IgD-negative memory B cell (primary cell): ENCODE data around the gene ST8SIA4. TPM values are rescaled to one million over a fixed set of nuclear protein-coding genes. Genes with fewer than 3 reads are reported as not detected.

Source experiments
- H3K27ac Mint-ChIP-seq, 3 donors: one replicate each; pipeline ENCODE4 v1.8.0; 2020 to 2022; ENCODE audit warnings: mild to moderate bottlenecking in 3 of 3, mixed read lengths in 3 of 3, moderate library complexity in 1 of 3
- H3K27me3 Mint-ChIP-seq: one replicate; pipeline ENCODE4 v1.8.0; 2021; ENCODE audit warnings: mixed read lengths
- H3K36me3 Mint-ChIP-seq: one replicate; pipeline ENCODE4 v1.8.0; 2020; ENCODE audit warnings: mild to moderate bottlenecking, mixed read lengths
- H3K4me1 Mint-ChIP-seq, 3 donors: one replicate each; pipeline ENCODE4 v1.8.0; 2020 to 2022; ENCODE audit warnings: mixed read lengths in 3 of 3, mild to moderate bottlenecking in 1 of 3
- H3K4me3 Mint-ChIP-seq, 4 donors: one replicate each; pipeline ENCODE4 v1.8.0; 2020 to 2022; ENCODE audit warnings: mild to moderate bottlenecking in 4 of 4, mixed read lengths in 4 of 4, moderate library complexity in 3 of 4
- H3K9me3 Mint-ChIP-seq, 3 donors: one replicate each; pipeline ENCODE4 v1.8.0; 2020 to 2021; ENCODE audit warnings: mixed read lengths in 3 of 3, mild to moderate bottlenecking in 1 of 3
- polyA plus RNA-seq: library from polyadenylated mRNA; unstranded; fragments of 300-500 nt; fragmentation: Illumina TruSeq; gene quantifications from one replicate; pipeline ENCODE4 v1.2.3, GENCODE V29; 2021

ST8SIA4 gene, protein sequence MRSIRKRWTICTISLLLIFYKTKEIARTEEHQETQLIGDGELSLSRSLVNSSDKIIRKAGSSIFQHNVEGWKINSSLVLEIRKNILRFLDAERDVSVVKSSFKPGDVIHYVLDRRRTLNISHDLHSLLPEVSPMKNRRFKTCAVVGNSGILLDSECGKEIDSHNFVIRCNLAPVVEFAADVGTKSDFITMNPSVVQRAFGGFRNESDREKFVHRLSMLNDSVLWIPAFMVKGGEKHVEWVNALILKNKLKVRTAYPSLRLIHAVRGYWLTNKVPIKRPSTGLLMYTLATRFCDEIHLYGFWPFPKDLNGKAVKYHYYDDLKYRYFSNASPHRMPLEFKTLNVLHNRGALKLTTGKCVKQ
- 24.2 TPM for polyA plus RNA-seq

DNA sequence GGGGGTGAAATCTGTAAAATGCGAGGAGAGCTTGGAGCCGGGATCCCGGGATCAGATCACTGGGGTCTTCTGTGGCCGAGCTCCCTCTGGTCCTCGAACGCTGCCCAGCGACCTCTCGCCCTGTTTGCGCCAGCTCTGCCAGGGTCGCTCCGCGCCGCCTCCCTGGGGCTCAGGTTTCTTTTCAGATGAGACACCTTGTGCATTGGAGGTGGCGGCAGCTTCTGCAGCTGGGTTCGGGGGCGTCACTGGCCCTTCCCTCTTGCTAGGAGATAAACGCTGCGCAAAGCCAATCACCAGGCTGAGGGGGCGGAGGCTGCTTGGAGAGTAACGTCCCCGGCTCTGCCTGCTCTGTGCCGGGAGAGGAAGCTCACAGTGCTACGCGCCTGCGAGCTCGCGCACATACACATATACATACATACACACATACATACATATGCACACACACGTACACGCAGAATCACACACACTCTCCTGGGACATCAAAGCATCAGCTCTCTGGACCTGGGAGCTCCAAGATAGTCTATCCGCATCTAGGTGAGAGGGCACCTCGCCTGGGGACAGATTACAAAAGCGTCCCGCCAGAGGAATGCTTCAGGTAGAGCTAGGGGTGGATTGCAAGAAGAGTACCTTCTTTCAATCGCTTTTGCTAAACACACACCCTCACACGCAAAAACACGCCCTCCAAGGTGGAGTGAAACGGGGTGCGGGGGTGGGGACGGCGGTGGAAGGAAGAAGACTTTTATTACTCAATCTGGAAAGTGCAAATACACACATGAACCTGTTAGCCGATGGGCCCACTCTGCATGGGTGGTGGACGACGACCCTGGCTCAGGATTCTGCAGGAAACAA is at the start of gene ST8SIA4:
ST8SIA4 (minus strand) TSS at position 244 of the 849 bp plus-strand sequence. CDS start 327 bp downstream, outside the sequence.
- H3K27me3 Mint-ChIP-seq: no peaks in the 10 kb centered on the region
- peak within 1 kb of the TSS; percentile 95 to 99 (median 97) for H3K4me3 Mint-ChIP-seq
- H3K36me3 Mint-ChIP-seq: no peaks in the 10 kb centered on the region
- peak within 1 kb of the TSS; percentile 92 to 98 (median 98) for H3K27ac Mint-ChIP-seq
- H3K4me1 Mint-ChIP-seq: peaks cover 31 to 34% (median 34%) of the 10 kb centered on the region in 3 donors
- H3K9me3 Mint-ChIP-seq: peaks cover 0 to 1% (median 0%) of the 10 kb centered on the region in 3 donors

DNA sequence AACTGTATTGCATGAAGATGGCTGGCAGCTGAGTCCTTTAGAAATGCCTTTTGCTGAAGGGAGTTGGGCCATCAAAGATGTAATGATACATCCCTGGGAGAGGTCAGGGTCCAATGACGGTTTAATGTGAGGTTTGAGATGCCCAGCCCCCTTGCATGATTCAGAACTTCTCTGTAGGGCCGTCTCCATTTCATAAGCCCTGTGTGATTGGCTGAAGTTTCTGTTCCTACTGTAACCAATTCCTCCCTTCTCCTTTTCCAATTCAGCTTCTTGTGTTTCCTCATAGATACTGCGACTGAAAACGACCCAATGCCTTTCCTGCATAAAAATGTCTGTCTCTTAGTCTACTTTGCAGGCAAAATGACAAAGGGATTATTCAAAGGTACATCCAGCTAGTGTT is 47.9 kb upstream of the ST8SIA4 start:
- peaks cover 7% of the 10 kb centered on the region for H3K36me3 Mint-ChIP-seq
- H3K4me1 Mint-ChIP-seq: no peaks in the 10 kb centered on the region
- H3K27me3 Mint-ChIP-seq: no peaks in the 10 kb centered on the region
- H3K27ac Mint-ChIP-seq: no peak overlapping the region
- peaks cover 4 to 23% (median 6%) of the 10 kb centered on the region in 3 donors for H3K9me3 Mint-ChIP-seq
- H3K4me3 Mint-ChIP-seq: no peak overlapping the region

DNA sequence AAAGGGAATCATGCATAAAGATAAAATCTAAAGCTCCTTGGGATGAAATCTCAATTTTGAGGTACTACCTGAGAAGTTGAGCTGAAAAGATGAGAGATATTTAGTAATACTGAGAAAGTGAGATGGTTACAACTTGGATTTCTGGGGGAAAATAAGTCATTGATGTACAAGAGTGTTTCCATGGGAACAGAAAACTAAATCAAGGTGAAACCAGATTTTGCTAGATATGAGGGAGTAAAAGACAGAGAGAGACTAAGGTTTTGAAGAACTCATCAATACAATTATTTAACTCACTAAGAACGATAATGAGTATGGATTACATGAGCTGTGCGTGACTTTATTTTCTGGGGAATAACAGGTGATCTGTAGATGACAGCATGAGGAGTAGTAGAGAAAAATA is 10.2 kb upstream of the ST8SIA4 start:
- Mint-ChIP-seq H3K27me3 (no peaks in the 10 kb centered on the region), H3K4me3 (no peak overlapping the region), H3K36me3 (peaks cover 10% of the 10 kb centered on the region), H3K4me1 (peaks cover 4 to 25% (median 9%) of the 10 kb centered on the region in 3 donors), H3K9me3 (peaks cover 0 to 2% (median 0%) of the 10 kb centered on the region in 3 donors), H3K27ac (no peak overlapping the region)

DNA sequence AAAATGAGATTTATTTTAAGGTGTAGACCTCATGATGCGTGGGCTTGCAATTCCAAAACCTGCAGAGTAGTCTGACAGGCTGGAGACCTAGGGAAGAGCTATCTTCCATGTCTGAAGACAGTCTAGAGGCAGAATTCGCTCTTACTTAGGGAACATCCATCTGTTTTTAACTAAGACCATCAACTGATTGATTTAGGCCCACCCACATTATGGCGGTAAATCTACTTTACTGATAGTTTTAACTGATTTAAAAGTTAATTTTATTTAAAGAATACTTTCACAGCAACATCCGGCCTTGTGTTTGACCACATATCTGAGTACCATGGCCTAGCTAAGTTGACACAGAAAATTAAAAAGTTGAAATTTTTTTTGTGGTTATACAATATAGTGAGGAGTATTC is 6.0 kb upstream of the ST8SIA4 start:
- Mint-ChIP-seq H3K4me3 (no peak overlapping the region), H3K4me1 (peaks cover 21 to 38% (median 28%) of the 10 kb centered on the region in 3 donors), H3K27ac (no peak overlapping the region), H3K36me3 (peaks cover under 1% of the 10 kb centered on the region), H3K27me3 (no peaks in the 10 kb centered on the region), H3K9me3 (peaks cover 0 to 1% (median 0%) of the 10 kb centered on the region in 3 donors)

DNA sequence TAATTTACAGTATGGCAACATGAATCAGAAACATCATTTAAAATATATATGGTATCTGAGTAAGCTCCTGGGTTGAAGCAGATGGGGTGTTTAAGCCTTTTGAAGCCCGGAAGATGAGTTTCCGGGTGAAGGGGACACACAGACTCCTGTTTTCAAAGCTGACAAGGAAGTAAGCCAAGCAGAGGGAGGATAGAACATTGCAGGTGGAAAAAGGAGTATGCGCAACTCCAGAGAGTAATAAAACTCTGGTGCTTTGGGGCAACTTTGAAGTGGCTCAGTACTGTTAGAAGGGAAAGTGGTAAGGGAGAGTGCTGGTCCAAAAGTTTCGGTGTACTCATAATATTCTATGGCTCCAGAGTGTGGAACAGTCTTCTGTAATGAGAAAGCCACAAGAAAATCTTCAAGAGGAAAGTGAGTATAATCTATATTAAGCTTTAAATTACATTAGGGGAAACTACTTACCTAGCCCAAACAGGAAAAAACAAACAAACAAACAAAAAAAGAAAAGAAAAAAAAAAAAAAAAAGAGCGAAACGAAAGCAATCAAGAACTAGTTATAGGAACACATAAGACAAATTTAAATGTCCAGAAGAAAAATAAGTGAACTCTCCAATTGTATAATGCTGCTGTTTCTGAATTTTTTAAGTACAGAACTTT is 2.3 kb upstream of the ST8SIA4 start:
- no peaks in the 10 kb centered on the region for H3K36me3 Mint-ChIP-seq
- peak overlapping the region; percentile 92 to 98 (median 98) for H3K27ac Mint-ChIP-seq
- peak overlapping the region; percentile 95 to 99 (median 97) for H3K4me3 Mint-ChIP-seq
- peaks cover 0 to 1% (median 0%) of the 10 kb centered on the region in 3 donors for H3K9me3 Mint-ChIP-seq
- peaks cover 20 to 30% (median 26%) of the 10 kb centered on the region in 3 donors for H3K4me1 Mint-ChIP-seq
- no peaks in the 10 kb centered on the region for H3K27me3 Mint-ChIP-seq

DNA sequence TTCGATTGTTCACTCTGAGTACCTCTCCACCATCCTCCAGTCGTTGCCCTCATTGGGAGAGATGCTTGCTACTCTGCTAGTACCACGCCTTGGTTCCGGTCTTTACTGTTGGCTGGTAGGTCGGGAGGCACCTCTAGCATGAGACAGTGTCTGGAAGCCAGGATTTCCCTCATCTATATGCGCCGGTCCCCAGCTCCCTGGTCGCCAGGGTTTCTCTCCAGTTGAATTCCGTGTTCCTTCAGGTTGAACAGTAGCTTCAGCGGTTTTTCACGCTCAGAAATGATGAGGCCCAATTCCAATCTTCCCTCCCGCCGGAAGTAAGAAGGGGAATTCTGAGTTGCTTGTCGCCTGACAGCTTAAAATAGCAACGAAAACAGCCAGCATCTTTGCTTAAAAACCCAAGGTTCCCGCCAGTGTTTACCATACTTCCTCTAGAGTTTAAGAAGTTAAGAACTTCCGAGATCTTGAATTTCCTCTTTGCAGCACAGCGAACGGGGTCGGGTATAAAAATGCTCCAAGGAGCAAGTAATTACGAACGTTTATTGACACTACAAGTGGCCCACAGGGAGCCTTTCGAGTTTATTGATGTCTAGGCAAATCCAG is 1.3 kb upstream of the ST8SIA4 start:
- Mint-ChIP-seq H3K4me1 (peaks cover 24 to 29% (median 27%) of the 10 kb centered on the region in 3 donors), H3K27me3 (no peaks in the 10 kb centered on the region), H3K9me3 (peaks cover 0 to 1% (median 0%) of the 10 kb centered on the region in 3 donors), H3K27ac (peak overlapping the region; percentile 92 to 98 (median 98)), H3K36me3 (no peaks in the 10 kb centered on the region), H3K4me3 (peak overlapping the region; percentile 95 to 99 (median 97))

DNA sequence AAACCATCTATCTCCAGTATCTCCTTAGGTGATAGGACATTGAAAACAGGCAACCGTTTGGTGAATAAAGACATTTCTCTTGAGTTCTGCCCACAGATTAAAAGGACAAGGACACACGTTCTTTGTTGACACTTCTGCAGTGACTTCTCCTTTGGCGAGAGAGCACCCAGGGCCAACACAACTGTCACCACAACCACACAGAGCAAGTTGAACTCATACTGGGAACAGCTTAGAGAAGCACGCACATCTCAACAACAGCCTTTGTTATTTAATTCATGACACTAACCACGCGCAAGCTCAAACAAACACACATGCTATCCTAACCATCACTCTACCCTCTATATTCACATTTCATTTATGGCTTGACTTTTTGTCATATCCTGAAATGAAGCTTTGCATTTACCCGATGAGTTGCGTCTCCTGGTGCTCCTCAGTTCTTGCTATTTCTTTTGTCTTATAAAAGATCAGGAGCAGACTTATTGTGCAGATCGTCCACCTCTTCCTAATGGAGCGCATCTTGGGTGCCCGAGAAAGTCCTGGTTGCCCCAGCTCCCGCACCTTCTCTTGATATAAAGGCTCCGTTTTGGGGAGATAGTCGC is 543 bp downstream of the ST8SIA4 start:
- Mint-ChIP-seq H3K4me3 (peak overlapping the region; percentile 95 to 99 (median 97)), H3K36me3 (no peaks in the 10 kb centered on the region), H3K4me1 (peaks cover 31 to 36% (median 34%) of the 10 kb centered on the region in 3 donors), H3K9me3 (no peaks in the 10 kb centered on the region), H3K27me3 (no peaks in the 10 kb centered on the region), H3K27ac (peak overlapping the region; percentile 92 to 98 (median 98))

DNA sequence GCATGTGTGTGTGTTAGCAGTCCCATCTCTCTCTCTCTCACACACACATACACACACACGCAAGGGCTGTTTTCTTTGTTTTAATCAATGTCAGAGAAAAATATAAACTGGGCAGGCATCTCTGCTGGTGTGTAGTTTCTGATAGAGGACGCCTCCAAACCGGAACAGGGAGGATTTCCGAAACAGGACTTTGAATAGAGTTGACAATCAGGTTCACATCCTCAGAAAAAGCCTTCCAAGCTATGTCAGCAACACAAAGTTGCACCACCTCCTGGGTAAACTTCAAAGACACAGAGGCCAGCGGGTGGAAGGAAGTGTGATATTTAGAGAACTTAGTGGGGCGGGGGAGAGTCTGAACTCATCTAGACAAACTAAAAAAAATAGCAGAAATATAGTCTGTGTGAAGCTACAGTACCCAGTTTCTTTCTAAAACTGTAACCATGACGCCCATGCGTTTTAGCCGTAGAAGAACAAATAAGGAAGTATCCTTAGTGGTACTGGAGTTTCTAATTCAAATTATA is 1.2 kb downstream of the ST8SIA4 start:
- H3K27me3 Mint-ChIP-seq: no peaks in the 10 kb centered on the region
- no peaks in the 10 kb centered on the region for H3K36me3 Mint-ChIP-seq
- H3K4me3 Mint-ChIP-seq: peak overlapping the region; percentile 95 to 99 (median 97)
- H3K4me1 Mint-ChIP-seq: peaks cover 33 to 35% (median 34%) of the 10 kb centered on the region in 3 donors
- peak overlapping the region; percentile 92 to 98 (median 98) for H3K27ac Mint-ChIP-seq
- H3K9me3 Mint-ChIP-seq: no peaks in the 10 kb centered on the region

DNA sequence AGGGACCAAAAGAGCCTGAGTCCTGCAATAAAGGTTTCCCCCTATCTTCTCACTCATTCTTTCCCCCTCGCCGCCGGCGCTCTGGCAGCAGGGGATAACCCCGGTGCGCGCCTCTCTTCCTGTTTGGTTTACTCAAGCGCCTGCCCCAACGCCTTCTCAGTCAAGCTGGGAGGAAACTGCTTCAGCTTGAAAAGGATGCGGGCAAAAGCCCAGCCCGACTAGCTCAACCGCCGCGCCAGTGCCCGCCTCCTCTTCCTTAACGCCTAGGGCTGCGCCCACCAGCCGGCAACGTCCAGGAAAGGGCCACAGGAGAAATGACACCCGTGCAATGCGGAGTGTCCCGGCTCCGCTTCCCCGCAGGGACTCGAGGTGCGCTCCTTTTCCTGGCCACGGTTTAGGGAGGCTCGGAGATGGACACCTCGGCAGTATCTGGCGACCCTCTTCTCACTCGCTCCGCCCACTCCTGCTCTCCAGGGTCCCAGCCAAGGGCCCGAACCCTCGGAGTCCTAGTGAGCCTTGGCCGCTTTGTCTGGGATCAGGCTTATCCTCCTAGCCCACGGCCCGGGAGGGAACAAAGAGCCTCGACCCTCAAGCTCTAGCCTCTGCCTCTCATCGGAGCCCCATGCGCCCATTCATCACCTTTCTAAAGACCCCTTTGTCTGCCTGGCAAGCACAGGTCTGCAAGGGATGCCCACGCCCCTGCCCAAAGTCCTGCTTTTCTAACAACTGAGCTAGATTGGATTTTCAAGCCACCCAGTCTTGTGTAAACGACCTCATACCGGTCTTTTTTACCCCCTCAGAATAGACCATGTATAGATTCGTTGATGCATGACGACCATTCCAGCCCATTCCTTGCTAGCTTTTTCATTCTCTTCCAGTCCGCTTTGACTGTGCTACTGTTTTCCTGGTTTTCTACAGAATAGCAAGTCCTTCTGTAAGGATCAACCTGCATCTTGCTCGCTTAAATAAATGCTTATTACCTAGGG is 2.0 kb downstream of the ST8SIA4 start:
- Mint-ChIP-seq H3K9me3 (no peaks in the 10 kb centered on the region), H3K27ac (peak overlapping the region; percentile 92 to 98 (median 98)), H3K27me3 (no peaks in the 10 kb centered on the region), H3K4me3 (peak overlapping the region; percentile 95 to 99 (median 97)), H3K36me3 (no peaks in the 10 kb centered on the region), H3K4me1 (peaks cover 33 to 38% (median 35%) of the 10 kb centered on the region in 3 donors)

DNA sequence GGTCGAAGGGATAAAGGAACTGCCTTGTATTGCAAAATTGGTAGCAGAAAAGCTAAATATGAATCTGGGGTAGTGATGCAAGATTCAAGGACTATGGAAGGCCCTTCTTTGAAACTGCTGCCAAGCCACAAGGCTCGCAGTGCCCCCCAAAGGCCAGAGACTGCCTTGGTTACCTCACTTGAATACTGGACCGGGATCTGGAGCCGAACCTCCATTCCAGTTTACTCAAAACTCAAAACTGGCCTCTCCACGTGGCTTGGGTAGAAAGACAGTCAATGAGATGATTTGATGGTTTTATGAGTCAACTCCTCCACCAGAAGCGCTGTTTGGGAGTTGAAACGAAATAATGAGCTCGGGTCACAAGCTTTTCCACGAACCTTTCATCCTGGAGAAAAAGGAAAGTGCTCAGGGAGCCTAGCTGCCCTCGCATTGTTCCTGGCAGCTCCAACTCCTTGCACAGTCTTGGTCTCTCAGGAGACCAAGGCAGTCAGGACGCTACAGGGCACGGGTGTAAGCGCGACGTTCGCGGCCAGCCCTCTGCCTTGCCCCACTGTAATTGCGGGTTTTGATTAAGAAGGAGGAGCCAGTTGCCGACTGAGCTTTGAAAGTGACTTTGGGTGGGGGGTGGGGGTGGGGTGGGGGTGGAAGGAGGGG is 2.8 kb downstream of the ST8SIA4 start:
- Mint-ChIP-seq H3K27ac (peak overlapping the region; percentile 92 to 98 (median 97)), H3K4me1 (peaks cover 35 to 44% (median 38%) of the 10 kb centered on the region in 3 donors), H3K36me3 (peaks cover 5% of the 10 kb centered on the region)

DNA sequence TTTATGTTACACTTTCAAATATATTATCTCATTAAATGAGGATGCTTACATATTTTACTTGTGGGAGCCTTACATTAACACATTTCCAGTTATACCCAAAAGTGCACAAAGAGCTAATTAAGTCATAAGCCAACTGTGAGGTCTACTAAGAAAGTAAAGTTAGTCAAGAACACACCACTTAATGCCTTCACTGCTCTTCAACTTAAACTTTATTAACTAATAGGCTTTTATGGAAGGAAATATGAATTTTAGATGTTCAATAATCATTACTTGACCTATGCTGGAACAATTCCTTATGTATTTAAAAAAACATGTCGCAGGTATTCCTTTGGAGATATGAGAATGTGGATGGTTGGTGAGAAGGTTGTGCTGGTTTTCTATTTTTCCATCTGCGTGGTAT is 3.4 kb downstream of the ST8SIA4 start:
- no peaks in the 10 kb centered on the region for H3K9me3 Mint-ChIP-seq
- peak overlapping the region; percentile 92 to 98 (median 97) for H3K27ac Mint-ChIP-seq
- peak overlapping the region; percentile 95 to 99 (median 97) for H3K4me3 Mint-ChIP-seq
- H3K4me1 Mint-ChIP-seq: peaks cover 30 to 42% (median 39%) of the 10 kb centered on the region in 3 donors
- no peaks in the 10 kb centered on the region for H3K27me3 Mint-ChIP-seq
- H3K36me3 Mint-ChIP-seq: peaks cover 5% of the 10 kb centered on the region

More for the DNA sequence above, 2.8 kb downstream of the ST8SIA4 start:
- Mint-ChIP-seq H3K9me3 (no peaks in the 10 kb centered on the region), H3K4me3 (peak overlapping the region; percentile 95 to 99 (median 97)), H3K27me3 (no peaks in the 10 kb centered on the region)

DNA sequence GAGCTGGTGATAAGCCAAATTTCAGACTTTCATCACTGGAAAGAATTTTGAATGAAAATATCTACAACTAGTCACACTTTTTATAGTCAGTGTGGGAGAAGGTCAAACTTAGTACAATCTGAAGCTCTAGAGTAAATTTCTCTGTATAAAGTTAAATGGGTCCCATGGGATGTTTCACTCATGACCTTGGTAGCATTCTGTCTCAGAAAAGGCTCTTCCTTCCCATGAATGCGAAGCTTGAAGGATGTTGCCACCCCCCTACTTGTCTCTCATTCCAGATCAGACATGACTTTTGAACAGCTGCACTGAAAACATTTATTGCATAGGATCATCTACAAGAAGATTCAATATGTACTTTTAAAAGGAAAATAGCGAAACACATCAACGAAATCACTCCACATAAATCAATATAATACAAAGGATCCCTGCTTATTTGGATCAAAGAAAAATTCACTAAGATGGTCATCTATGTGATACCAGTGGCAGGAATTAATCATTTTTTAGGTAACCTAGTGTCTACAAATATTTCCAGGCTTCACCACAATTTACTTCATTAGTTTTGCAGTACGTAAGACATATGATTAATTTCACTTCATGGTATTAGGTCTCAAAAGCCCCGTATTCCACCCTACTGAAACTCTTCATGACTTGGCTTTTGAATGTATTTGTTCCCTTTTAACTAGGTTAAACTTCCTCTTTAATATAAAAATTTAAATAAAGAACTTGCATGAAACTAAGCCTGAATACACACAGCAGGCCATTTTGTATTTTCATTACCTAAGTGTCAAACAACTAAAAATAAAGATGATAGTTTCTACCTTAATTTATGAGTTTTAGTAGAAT is 4.4 kb downstream of the ST8SIA4 start:
- Mint-ChIP-seq H3K27ac (peak overlapping the region; percentile 92 to 97 (median 96)), H3K4me1 (peaks cover 33 to 44% (median 42%) of the 10 kb centered on the region in 3 donors), H3K4me3 (peak overlapping the region; percentile 59 to 99 (median 96)), H3K27me3 (no peaks in the 10 kb centered on the region), H3K36me3 (peaks cover 7% of the 10 kb centered on the region), H3K9me3 (no peaks in the 10 kb centered on the region)
